GM08714 (cell line): ENCODE data around the gene PLA1A.

Experiments
- H3K4me3 ChIP-seq: fragments of 200-500 bp; sonication (Bioruptor generic); 2 replicates; pipeline ENCODE4 v1.5.1; 2014; ENCODE audit warnings: mild to moderate bottlenecking, low read length, inconsistent platforms
- ZNF274 ChIP-seq: IDR thresholded peaks from 2 replicates; pipeline ENCODE4 v1.6.1; 2012; ENCODE audit warnings: mild to moderate bottlenecking, low read depth, low read length

The PLA1A gene

DNA sequence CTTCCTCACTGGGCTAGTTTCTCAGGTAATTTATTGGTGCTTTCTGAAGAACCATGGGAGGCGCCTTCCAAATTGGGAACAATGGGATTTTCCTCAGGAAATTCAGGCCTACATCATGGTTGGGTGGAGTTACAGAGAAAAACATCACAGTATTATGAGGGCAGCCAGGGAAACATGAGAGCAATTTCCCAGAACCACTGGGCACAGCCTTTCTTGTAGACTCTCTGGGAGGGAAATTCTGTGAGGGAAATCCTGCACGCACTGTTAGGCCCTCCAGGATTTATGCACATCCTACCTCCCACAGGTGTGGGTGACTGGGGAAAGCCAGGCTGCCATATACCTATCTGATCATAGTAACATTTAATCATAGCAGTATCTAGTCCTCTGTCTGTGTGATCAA, 49.5 kb downstream of the PLA1A start:
- no peak for TF ChIP-seq ZNF274
- no peak overlapping the region for H3K4me3 ChIP-seq

DNA sequence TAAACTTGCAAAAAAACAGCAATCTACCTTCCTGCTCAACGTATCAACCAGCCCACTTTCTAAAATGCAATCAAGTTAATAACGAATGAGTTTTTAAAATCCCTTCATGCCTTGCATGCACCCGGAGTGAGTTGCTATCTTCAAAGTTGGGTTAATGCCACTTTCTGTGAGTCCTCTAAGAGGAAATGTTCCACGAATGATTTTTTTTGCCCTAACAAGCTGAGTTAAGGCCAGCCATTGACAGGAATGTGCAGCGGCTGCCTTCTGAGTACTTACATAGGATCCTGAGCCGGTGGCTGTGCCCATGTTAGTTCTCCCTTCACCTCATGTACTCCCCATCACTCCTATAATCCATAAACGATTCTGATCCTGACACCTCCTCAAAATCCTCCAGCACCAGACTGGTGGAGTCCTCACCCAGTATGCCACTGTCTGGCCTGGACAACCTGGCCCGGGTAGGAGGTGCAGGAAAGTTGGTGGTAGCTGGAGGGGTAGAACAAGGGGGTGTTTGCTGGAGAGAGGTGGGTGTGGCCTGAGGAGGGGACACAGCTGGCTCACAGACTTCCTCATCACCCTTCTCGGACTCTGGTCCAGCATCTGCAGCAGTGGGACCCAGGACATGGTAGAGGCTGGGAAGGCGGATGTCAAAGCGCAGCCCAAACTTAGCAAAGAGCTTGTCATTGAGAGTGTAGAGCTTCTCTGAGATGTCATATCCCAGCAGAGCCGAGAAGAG, 50.3 kb downstream of the PLA1A start:
- no peak overlapping the region for H3K4me3 ChIP-seq

DNA sequence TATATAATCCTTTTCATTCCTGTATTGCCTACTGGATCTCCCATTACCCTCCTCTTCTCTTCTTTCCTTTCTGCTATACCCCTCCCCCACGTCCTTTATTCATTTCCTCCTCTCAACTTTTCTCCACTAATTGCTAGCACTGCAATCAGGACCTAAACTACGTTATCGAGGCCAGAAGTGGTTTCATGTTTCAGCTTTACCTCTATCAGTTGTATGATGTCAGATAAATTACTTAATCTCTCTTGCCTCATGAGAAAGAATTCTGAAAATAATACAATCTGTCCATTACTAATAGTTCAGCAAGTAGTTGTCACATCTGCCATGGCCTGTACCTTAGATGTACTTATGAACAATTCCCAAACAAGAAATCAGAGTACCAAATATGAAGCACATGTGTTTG, 52.1 kb downstream of the PLA1A start:
- no peak overlapping the region for H3K4me3 ChIP-seq
- no peak for TF ChIP-seq ZNF274

More for the DNA sequence above, 50.3 kb downstream of the PLA1A start:
- TF ChIP-seq ZNF274: no peak

DNA sequence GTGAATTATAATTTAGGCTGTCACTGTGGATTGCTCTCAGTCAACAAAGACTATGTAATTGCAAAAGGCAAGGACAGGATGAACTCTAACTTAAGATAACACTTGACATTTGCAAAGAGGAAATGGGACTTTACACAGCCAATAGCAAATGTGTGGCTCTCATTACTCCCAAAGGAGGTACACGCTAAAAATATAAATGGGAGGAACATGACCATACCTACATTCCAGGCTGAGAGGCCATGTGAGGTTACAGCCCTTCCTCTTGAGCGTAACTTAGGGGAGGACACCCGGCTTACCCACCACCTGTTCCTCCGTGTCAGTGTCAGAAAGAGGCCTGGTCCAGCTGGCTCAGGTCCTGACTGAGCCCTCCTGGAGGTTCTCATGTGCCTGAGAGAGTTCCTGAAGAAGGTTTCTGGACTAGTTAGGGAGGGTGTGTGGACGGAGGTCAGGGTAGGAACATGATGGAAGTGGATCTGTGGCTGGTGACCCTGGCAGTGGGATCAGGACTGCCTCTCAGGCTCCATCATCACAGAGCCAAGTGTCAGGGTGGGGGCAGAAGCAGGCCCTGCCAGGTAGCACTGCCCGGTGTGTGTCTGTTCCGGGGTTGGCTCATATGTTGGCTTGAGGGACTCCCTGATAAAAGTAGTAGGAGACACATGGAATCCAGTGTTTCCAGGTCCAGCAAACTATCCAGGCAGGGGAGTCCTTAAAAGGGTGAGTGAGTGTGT, 54.8 kb downstream of the PLA1A start:
- no peak overlapping the region for H3K4me3 ChIP-seq

DNA sequence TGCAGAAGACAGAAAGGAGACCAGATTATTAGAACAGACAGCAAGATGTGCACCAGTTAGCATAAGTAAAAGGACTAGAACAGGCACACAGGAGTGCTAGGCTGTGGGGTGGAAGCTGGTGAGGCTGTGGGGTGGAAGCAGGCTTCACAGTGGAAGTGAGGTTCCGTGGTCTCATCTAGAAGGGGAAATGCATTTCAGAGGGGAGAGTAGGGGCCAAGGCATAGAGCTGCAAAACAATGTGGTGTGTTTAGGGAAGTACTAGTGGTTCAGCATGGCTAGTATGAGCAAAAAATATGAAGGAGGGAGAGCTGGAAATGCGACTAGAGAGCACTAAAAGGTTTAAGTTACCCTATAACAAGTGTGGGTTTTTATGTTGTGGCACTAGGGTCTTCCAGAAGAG, 56.2 kb downstream of the PLA1A start:
- H3K4me3 ChIP-seq: no peak overlapping the region
- no peak for TF ChIP-seq ZNF274

More for the DNA sequence above, 54.8 kb downstream of the PLA1A start:
- no peak for TF ChIP-seq ZNF274

DNA sequence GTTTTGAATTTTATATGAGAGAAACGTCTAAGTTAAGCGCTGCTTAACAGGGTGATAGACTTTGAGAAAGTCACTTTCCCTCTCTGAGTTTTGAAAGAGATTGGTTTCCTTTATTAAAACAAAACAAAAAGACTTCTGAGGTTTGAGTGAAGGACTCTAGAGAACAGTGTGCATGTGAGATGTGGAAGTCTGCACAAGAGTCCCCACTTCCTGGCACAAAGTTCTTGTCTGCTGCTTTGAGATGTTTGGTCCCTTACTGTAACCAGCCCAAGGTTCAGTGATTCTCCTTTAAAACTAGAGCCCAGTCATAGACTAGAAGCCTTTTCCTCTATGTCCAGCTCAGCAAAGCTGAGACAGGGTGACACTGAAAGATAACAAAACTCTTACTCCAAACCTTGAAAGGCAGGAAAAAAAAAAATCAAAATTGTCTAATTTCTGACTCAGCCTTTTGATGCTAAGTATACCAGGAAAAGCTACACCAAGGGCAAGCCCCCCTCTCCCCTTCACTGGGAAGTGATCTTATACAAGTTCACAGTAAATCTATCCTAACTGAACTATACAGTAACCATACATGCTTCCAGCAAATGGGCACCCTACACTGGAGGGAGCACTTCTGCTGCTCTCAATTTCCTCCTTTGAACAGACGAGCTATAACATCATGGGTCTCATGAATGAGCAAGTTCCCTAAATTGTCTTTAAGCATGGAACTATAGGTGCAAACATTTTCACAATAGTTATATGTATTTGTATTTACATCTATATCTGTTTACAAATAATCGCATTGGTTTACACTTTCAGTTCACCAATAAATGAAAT, 60.4 kb downstream of the PLA1A start:
- TF ChIP-seq ZNF274: no peak
- H3K4me3 ChIP-seq: no peak overlapping the region

DNA sequence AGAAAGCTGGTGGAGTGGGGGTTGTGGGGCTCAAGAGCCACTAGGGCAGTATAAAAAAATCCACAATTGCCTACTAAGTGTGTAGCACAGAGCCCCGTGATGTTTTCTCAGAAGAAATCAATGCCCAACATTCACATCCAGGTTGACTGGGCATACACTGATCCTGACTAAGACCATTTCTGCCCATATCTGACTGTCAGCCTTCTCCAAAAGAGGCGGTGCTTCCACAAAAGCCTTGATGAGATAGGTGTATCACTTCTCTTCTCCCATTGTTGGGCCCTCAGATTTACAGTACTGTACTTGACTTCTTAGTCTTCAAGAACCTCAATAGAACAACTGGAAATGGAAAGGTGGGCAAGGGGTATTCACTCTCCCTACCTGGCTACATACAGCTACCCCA, 61.3 kb downstream of the PLA1A start:
- no peak overlapping the region for H3K4me3 ChIP-seq
- TF ChIP-seq ZNF274: no peak

DNA sequence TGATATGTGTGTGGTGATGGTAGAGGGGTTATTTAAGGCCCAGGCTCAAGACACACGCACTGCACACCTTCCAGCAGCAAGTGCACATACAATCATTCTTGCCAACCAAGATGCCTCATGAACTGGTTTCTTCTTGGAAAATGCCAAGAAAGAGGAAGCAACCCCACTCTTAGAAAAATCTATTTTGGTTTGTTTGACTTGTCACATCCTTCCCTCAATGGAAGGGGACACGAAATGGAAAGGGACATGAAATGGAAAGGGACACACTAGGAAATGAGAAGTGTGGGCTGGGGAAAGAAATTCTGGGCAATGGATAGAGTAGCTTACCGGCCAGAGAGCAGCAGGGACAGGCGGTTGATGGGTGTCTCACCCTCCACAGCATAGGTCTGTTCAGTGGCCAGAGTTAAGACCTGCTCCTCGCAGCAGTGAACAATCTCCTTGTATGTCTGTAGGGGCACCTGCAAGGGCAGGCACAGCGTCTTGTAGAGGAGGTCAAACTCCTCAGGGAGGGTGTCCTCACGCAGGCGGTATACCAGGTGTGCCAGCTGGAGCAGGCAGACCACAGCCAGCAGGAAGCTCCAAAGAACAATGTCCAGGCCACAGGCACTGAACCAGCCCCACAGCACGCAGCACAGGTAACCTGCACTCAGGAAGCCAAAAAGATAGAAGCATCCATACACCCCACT, 62.1 kb downstream of the PLA1A start:
- TF ChIP-seq ZNF274: no peak
- H3K4me3 ChIP-seq: no peak overlapping the region

DNA sequence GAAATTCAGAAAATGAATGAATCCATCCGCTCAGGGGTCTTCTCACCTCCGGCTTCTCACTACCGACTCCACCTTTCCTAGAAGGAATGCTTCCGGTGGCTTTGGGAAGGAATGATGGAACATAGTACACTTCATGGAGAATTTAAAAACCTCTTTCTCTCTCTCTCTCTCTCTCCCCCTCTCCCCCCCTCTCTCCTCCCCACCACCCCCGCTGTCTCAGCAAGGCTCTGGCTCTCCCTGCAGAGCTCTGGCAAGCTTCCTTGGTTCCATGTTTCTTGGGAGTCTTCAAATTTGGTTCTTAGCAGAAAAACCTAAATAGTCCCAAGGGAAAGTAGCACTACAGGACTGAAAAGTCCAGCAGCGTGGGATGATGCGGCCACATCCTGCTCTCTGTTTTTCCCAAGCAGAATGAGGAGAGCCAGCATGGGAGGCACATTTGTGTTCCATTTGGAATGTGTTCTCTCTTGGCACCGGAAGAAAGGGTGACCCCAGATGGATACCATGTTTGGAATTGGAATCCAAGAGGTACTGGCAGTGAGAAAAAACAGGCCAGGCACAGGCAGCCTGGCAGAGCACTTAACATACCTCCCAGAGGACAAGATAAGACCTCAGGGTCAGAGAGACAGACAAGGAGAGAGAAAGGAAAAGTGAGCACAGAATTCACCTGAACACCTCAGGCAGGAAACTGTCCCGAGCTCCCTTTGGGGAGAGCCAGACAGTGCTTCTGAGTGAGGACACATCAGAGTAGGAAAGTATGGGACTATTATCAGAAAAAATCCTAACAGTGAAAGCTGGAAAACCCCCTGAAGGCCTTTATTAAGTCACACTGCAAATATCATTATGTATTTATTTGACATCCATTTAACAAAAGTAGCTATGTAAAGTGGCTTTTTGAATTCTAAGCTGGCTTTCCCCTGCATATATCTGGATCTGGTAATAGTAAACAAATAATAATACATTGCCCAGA, 63.1 kb downstream of the PLA1A start, which contains the start of gene POPDC2:
TSS of gene POPDC2 (minus strand) at position 116 of the 967 bp plus-strand sequence. CDS start 166 bp downstream, outside the sequence.
- TF ChIP-seq ZNF274: no peak
- no peak within 1 kb of the TSS for H3K4me3 ChIP-seq

DNA sequence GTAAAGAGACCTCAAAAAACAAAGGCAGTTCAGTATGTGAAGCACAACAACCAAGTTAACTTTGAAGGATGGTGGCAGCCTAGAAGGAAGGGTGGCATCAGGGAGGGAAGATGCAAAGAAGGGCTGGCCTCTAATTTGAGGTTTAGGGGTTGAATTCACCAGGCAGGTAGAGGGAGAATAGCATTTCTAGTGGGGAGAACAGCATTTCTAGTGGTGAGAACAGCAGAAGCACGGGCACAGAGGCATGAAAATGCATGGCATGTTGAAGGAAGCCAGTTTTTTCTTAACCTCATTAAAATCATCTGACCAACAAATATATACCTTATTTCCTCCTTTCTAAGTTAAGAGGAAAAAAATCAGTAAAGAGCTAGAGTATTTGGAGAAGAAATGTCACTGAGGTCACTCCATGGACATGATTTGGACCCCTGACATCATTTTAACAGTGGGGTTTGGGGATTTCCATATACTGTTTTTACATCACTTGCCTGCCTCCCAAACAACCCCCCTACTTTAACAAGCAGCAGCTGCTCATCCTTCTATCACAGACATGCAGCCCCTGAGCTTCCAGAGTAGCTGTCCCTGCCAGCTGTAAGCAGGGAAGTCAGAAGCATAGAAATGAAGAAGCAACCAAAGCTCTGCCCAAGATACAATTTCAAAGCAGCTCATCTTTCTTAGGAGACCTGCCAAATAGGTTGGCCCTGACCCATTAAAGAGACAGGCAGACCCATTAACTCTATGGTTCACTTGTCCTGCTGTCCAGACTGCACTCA, 65.1 kb downstream of the PLA1A start:
- TF ChIP-seq ZNF274: no peak
- H3K4me3 ChIP-seq: no peak overlapping the region

DNA sequence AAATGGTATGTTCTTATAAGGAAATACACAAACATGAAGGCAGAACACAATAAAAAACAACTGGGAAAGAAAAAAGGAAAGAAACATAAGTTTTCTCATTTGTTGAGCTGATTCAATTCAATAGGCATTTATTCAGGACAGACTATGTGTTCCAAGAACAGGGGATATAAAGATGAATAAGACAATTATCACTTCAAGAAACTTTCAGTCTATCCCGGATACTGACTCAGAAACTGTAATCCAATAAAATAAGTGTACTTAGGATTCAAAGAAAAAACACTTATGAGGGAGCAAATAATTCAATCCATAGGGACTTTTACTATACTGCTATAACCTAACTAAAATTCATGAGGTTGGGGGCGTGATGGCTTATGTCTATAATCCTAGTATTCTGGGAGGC, 66.2 kb downstream of the PLA1A start:
- TF ChIP-seq ZNF274: no peak
- H3K4me3 ChIP-seq: no peak overlapping the region

DNA sequence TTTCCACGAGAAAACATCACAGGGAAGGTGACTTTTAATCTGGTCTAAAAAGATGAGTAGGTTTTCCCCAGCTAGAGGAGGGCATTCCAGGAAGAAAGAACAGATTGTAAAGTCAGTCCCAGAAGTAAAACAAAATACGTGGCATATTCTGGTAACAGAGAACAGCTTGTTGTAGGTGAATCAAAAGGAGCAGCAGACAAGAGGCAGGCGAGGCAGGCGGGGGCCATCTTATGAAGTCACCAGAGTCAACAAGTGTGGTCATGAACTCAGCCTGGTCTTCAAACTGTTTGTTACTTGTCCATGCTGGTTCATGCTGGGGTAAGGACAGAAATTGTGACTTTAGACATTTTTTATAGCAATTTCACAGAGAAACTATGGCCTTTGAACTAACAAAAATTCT, 66.7 kb downstream of the PLA1A start:
- no peak overlapping the region for H3K4me3 ChIP-seq
- TF ChIP-seq ZNF274: no peak

DNA sequence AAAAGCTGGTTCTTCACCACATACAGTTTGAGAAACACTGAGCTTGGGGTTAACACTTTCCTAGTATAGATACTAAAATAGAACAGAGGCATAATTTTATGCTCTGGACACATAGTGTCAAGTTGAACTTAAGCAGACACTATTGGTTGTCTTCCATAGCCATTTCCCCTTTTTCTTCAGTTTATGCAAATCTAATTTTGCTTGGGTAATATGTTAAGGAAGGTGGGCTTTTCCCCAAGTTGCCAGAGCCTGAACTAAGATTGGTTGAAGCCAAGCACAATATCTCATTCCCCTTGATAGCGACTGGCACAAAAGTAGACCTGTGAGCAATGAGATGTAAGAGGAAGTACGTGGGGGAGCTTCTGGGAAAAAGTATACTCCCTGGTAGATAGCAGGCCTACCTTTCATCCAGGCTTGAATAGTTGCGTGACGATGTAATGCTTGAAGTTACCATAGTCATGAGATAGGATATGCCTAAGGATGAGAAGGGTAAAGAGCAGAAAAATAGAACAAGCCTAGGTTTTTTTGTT, 67.2 kb downstream of the PLA1A start:
- H3K4me3 ChIP-seq: no peak overlapping the region
- no peak for TF ChIP-seq ZNF274
